CD4-positive, alpha-beta T cell treated with Interleukin-21 for 1 hour (primary cell): ENCODE measurements around the gene GGACT.
"Not testable (repeated sequence)": the region's sequence is repeated elsewhere in the genome, so short reads cannot be mapped to it uniquely, and the experiment has no call there.

Experiments used
- DNase-seq: peaks from one replicate; pipeline ENCODE4 v3.0.0-alpha.2; 2020

The GGACT gene

DNA sequence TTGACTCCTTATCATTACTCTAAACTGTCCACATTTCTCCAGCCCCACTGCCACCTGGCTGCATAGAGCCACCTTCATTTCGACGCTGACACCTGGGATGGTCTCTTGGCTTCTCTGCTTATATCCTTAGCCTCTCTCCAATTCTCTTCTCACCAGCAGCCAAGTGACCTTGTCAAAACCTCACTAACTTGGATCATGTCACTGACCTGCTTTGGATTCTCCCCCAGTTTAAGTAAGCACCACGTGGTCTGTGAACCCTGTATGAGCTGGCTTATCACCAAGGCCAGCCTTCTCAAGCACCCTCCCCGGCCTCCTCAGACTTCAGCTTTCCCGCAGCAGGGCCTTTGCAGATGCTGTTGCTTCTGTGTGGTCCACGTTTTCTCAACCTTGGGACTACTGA is 12.3 kb upstream of the GGACT start:
- no peak for DNase-seq

- no peak for DNase-seq
These were observed 11.9 kb upstream of the GGACT start for GRCh38 chr13:100600461-100600860.

GRCh38 chr13:100597253-100597652 is 8.7 kb upstream of the GGACT start:
- no peak for DNase-seq

DNA sequence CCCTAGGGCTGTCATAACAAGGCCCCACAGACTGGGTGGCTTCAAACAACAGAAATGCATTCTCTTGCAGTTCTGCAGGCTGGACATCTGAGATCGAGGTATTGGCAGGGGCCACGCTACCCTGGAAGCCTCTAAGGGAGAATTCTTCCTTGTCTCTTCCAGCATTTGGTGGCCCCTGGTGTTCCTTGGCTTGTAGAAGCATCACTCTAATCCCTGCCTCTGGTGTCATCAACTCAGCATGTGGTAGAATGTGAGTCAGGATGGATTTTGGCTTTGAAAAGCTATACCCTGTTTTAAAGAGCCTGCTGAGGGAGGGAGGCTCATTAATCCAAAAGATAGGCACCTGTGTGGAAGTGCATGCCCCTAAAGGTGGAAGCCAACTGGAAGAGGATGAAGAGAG is 7.9 kb upstream of the GGACT start:
- DNase-seq: no peak

DNA sequence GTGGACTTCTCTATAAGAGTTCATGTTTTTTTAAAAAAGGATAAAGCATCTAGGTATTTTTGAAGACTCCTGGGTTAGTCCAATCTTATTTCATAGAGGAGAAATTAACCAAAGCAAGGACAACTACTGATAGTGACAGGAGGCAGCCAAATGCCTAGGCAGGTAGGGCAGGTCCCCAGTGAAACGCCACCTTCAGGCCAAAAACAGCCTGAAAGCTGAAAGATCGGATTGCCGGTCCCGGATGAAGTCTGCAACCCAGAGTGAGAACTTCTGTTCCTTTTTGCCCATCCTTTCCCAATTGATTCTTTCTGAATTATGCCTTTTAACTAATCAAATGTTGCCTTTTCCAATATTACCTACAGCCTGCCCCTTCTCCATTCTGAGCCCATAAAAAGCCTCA is 6.1 kb upstream of the GGACT start:
- peak; percentile 5 for DNase-seq

GRCh38 chr13:100594255-100594654 is 5.7 kb upstream of the GGACT start:
- no peak for DNase-seq

GRCh38 chr13:100589178-100589725 is 663 bp upstream of the GGACT start:
- no peak for DNase-seq

DNA sequence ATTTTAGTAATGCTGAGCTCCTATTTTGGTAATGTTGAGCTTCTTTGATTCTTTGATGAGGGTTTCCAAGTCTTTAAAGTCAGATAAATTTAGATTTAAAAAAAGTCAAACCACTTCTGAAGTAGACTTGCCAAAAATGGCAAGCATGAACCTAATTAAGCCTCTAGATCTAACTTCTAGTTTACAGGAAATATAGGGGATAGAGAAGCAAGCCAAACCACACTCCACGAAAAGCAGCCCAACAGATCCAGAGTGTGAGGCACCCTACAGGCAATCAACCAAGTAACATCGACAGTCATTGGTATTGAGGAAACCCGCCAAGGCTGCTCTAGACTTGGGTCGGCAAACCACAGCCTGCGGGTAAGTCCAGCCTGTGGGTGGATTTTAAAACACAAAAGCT is 3.7 kb downstream of the GGACT start:
- peak; percentile 46 for DNase-seq

DNA sequence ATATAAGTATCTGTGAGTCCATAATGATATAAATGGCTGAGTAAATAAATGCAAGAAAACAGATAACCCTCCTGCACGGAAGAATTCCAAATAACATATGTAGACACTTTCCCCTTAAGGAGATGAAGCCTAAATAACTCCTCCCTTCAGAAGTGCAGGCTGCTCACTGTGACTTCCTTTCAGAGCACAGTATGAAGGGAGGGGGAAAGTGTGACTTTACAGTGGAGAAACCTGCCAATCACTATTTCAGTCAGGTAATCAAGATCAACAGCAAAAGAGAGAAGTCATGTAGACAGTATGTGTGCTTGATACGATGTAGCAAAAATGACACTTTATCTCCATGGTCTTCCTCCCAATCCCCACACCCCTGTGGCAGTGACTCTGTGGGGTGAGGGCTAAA is 7.1 kb downstream of the GGACT start:
- no peak for DNase-seq

DNA sequence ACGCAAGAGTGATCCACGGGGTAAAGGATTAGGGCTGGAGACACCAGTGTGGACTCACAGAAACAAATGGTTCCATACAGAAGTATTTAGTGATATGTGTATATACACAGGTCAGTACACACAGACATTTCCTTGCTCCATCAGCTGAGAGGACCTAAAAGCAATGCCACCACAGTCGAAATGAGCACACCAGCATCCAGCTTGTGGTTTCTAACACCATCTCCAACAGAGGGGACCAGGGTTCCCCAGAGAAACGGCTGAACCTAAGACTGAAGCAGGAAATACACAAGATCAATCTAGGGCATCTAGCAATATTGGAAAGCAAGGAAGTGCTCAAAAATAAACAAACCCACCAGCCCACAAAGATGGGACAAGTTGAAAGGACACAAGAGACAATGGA is 7.6 kb downstream of the GGACT start:
- DNase-seq: no peak

DNA sequence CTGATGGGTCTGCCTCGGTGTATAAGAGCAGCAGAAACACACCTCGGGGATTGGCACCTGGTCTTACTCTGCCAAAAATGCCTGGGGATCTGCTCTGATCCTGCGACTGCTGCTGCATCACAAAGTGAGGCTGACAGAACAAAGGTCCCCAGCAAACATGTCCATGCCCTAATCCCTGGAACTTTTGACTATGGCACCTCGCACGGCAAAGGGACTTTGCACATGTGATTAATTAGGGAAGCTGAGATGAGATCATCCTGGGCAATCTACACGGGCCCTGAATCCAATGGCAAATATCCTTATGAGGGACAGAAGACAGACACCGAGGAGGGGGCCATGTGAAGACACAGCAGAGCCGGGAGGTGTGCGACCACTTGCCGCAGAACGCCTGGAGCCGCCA is 8.5 kb downstream of the GGACT start:
- DNase-seq: no peak

GRCh38 chr13:100577239-100577638 is 11.3 kb downstream of the GGACT start:
- DNase-seq: not testable (repeated sequence)

GRCh38 chr13:100573121-100573520 is 15.5 kb downstream of the GGACT start:
- DNase-seq: peak; percentile 76

DNA sequence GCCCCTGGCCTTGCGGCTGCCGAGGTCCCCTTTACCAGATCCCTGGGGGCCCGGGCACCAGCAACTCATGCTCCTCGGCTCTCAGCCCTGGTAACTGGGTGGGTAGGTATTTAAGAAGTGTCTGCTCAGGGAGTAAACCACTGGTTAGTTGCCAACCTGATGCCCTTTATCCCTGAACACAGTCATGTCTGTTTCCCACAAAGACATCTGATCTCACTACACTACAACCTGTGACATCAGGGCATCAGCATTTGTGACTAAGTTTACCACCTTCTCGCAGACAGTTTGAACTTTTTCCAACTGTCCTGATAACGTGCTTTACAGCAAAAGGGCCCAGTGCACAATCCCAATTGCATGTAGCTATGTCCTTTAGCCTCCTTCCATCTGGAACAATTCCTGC is 22.0 kb downstream of the GGACT start:
- DNase-seq: no peak

DNA sequence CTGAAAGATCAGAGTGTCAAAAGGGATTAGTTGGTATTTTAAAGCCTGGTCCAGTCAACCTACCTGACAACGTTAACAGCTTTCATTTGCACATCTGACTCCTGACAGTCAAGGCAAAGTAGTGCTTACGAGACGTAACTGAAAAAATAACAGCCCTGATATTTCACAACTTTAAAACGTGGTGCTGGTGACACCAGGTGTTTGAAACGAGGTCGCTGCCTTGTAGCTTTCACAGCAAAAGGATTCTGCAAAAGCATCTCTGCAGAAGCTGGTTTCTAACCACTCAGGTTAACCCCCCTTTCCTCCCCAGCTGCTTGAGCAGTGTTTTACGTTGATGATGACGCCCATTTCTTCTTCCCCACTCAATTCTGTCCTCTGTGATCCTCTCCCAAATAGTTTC is 23.3 kb downstream of the GGACT start:
- DNase-seq: no peak

- no peak for DNase-seq
These were observed 24.0 kb downstream of the GGACT start for GRCh38 chr13:100564444-100565223.

DNA sequence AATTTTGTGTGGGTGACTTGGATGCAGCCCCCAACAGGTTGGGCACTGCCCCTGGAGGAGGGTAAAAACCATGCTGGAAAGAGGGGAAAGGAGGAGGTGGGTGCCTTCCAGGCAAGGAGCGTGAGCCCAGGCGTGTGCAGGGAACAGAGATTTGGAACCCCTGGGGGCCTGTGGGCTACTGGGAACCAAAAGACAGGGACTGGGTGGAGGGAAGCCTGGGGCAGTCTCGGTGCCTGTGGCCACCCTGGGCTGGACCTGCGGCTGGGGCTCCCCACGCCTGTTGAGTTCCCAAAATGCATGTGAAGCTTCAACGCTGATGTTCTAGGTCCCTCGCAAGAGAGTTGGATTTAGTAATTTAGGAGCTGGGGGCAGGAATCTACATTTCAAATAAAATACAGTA is 24.8 kb downstream of the GGACT start:
- DNase-seq: no peak

DNA sequence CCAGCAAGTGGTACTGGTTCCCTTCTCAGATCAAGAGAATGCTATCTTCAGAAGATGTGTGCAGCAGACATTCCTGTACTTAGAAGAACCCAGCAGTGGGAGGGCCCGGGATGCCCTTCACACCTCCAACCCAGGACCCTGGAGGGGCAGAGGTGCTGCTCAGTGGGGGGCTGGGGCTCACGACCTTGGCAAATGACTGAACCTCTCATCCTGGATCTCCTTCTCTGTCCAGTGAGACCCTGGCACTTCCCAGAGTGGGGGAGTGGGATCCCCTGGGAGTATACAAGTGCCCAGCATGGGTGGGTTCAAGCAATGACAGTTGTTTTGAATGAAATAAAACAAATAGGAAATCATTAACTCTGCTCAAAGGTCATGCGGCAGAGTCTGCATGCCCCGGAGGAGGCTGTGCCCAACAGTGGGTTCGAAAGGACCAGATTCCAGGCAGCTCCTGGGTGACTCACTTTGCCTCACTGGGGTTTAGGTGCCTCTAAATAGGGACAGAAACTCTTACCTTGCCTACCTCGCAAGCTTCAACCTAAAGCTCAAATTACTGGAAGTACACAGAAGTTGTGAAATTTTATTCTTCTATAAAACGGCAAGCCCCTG is 26.9 kb downstream of the GGACT start:
- no peak for DNase-seq

DNA sequence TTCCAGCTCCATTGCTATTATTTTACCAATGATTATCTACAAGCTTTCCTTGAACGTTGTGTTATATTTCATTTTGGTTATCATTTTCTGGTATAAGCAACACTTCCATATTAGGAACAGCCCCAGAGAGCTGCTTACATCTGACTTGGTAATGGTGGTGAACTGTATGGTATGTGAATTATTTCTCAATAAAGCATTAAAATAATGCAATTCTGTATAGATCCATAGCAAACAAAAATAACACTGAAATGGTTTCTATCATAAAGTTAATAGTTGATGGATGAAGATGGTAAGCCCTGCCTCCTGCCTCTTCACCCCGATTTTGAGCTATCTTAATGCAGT is 27.5 kb downstream of the GGACT start:
- DNase-seq: no peak

DNA sequence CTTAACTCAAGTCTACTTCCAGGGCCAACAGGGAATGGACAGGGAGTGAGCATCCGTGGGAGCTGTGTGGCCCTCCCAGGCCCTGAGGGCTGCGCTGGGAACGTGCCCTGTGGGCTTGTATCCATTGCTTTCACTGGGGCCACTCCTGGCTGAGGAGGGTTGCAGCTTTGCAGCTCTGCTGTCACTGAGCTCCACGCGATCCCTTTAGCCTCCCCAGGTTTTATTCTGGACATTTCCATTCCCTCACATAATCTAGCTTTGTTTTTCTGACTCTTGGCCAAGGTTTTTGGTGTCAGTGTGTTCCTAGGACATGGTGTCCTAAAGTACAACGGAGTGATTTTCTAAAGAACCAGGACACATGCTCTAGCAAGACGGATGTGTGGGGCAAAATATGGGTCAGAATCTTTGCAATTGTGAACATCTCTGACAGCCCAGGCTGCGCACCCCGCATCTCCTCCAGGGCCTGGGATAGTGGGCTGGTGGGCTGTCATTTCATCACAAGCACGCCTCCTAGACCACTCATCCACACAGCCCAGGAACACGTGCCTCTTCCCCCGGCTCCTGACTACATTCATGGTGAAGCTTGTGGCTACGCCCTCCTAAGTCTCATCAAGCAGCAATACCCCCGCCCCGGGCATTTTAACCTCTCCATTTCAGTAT is 28.0 kb downstream of the GGACT start:
- no peak for DNase-seq

DNA sequence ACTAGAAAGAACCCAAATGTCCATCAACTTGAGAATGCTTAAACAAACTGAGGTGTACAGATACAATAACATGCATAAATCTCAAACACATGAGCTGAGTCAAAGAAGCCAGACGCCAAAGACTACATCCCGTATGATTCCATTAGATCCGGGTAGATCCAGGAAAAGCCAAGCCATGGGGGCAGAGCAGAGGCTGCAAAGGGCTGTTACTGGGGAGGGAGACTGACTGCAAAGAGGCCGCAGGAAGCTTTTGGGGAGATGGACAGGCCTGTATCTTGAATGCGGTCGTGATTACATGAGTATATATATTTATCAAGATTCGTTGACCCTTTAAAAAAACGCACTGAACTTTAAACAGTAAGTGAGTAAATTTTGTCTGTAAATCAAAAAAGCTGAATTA is 28.7 kb downstream of the GGACT start:
- DNase-seq: no peak

- DNase-seq: no peak
These were observed 35.8 kb downstream of the GGACT start for GRCh38 chr13:100552755-100553154.

- no peak for DNase-seq
These were observed 39.3 kb downstream of the GGACT start for GRCh38 chr13:100549316-100549715.

GRCh38 chr13:100547791-100548201 is 40.8 kb downstream of the GGACT start:
- no peak for DNase-seq
